GM19099 (cell line): ENCODE measurements around the gene ARIH2.

ENCODE experiments used
- POLR2A ChIP-seq: IDR thresholded peaks from 3 replicates; pipeline ENCODE4 v1.6.1; 2011; ENCODE audit warnings: low read depth; ENCODE audit not compliant: insufficient read length; ENCODE audit errors: extremely low read depth

Gene ARIH2

GRCh38 chr3:49017971-49018706 is 99.5 kb downstream of the ARIH2 start, which contains the start of gene DALRD3:
Gene DALRD3 (minus strand): TSS chr3:49018580. CDS start chr3:49018564, 16 bp downstream.
- peak; percentile 56 for TF ChIP-seq POLR2A

GRCh38 chr3:49018707-49019006 is 100.0 kb downstream of the ARIH2 start:
- no peak for TF ChIP-seq POLR2A

- TF ChIP-seq POLR2A = no peak
Measured at GRCh38 chr3:49019941-49020329, 101.3 kb downstream of the ARIH2 start.

- TF ChIP-seq POLR2A = no peak
Measured at GRCh38 chr3:49020330-49021212, 101.9 kb downstream of the ARIH2 start.

GRCh38 chr3:49021213-49021812 is 102.7 kb downstream of the ARIH2 start:
- TF ChIP-seq POLR2A = peak; percentile 100

GRCh38 chr3:49021813-49022687 is 103.4 kb downstream of the ARIH2 start, which contains the start of gene NDUFAF3:
Gene NDUFAF3 (plus strand): TSS chr3:49022121. CDS start chr3:49022145, 24 bp downstream.
- peak; percentile 94 for TF ChIP-seq POLR2A

GRCh38 chr3:49022688-49023171 is 104.1 kb downstream of the ARIH2 start:
- no peak for TF ChIP-seq POLR2A

GRCh38 chr3:49023775-49024174 is 105.1 kb downstream of the ARIH2 start:
- TF ChIP-seq POLR2A = no peak

- TF ChIP-seq POLR2A = peak; percentile 29
Measured at GRCh38 chr3:49024449-49024848, 105.8 kb downstream of the ARIH2 start.

- TF ChIP-seq POLR2A = peak; percentile 36
Measured at GRCh38 chr3:49025005-49025792, 106.6 kb downstream of the ARIH2 start.

GRCh38 chr3:49025793-49026520 is 107.3 kb downstream of the ARIH2 start:
- TF ChIP-seq POLR2A = no peak

- TF ChIP-seq POLR2A = no peak
Measured at GRCh38 chr3:49026536-49026935, 107.9 kb downstream of the ARIH2 start.

- TF ChIP-seq POLR2A = no peak
Measured at GRCh38 chr3:49027634-49028033, 109.0 kb downstream of the ARIH2 start.

- no peak for TF ChIP-seq POLR2A
Measured at GRCh38 chr3:49028298-49028672, 109.6 kb downstream of the ARIH2 start.
